H9 (cell line): ENCODE data around the gene PPP3CA. TPM values are rescaled to one million over a fixed set of nuclear protein-coding genes. Genes with fewer than 3 reads are reported as not detected.

ENCODE experiments used
- DNase-seq: peaks from one replicate; pipeline ENCODE4 v3.0.0-alpha.2; 2017
- H2AFZ ChIP-seq: one replicate; pipeline ENCODE4 v1.6.1; 2013; ENCODE audit warnings: mild to moderate bottlenecking, low read length, control low read depth, moderate library complexity
- H2AK5ac ChIP-seq: 2 replicates; pipeline ENCODE4 v1.6.1; 2013; ENCODE audit warnings: low read length, control low read depth, mixed read lengths; ENCODE audit not compliant: insufficient read length
- H2BK120ac ChIP-seq: one replicate; pipeline ENCODE4 v1.6.1; 2013; ENCODE audit warnings: low read depth, mild to moderate bottlenecking, low read length, control low read depth, inconsistent platforms; ENCODE audit not compliant: poor library complexity, severe bottlenecking
- H2BK12ac ChIP-seq: 2 replicates; pipeline ENCODE4 v1.6.1; 2013; ENCODE audit warnings: low read length, control low read depth, mixed read lengths, low read depth; ENCODE audit not compliant: insufficient read length
- H2BK15ac ChIP-seq: 2 replicates; pipeline ENCODE4 v1.6.1; 2013; ENCODE audit warnings: low read depth, low read length, control low read depth
- H2BK20ac ChIP-seq: one replicate; pipeline ENCODE4 v1.6.1; 2013; ENCODE audit warnings: low read depth, mild to moderate bottlenecking, low read length, control low read depth, inconsistent platforms; ENCODE audit not compliant: poor library complexity, severe bottlenecking
- H2BK5ac ChIP-seq: 2 replicates; pipeline ENCODE4 v1.6.1; 2013; ENCODE audit warnings: low read length, control low read depth, mixed read lengths; ENCODE audit not compliant: insufficient read length
- H3K14ac ChIP-seq: 2 replicates; pipeline ENCODE4 v1.6.1; 2013; ENCODE audit warnings: low read length, control low read depth; ENCODE audit not compliant: insufficient read depth
- H3K18ac ChIP-seq: 2 replicates; pipeline ENCODE4 v1.6.1; 2013; ENCODE audit warnings: low read depth, mild to moderate bottlenecking, mixed read lengths, low read length, control low read depth; ENCODE audit not compliant: insufficient read length
- H3K23ac ChIP-seq: 2 replicates; pipeline ENCODE4 v1.6.1; 2013; ENCODE audit warnings: low read length, control low read depth, mixed read lengths, low read depth; ENCODE audit not compliant: insufficient read length
- H3K23me2 ChIP-seq: 2 replicates; pipeline ENCODE4 v1.6.1; 2013; ENCODE audit warnings: low read depth, mild to moderate bottlenecking, mixed read lengths, low read length, control low read depth; ENCODE audit not compliant: insufficient read length, poor library complexity, severe bottlenecking
- H3K27ac ChIP-seq: 2 replicates; pipeline ENCODE4 v1.5.1; 2013; ENCODE audit warnings: low read length, control low read depth, mixed read lengths, low read depth; ENCODE audit not compliant: insufficient read length
- H3K27me3 ChIP-seq: 2 replicates; pipeline ENCODE4 v1.6.1; 2013; ENCODE audit warnings: low read length, control low read depth, inconsistent platforms; ENCODE audit not compliant: insufficient read depth
- H3K4ac ChIP-seq: 2 replicates; pipeline ENCODE4 v1.6.1; 2013; ENCODE audit warnings: low read depth, mild to moderate bottlenecking, control low read depth, inconsistent platforms, low read length, moderate library complexity
- H3K4me1 ChIP-seq: 2 replicates; pipeline ENCODE4 v1.6.1; 2013; ENCODE audit warnings: low read length, control low read depth, inconsistent platforms; ENCODE audit not compliant: insufficient read depth
- H3K4me2 ChIP-seq: 2 replicates; pipeline ENCODE4 v1.6.1; 2013; ENCODE audit warnings: low read length, control low read depth, mixed read lengths; ENCODE audit not compliant: insufficient read length, insufficient read depth
- H3K56ac ChIP-seq: 2 replicates; pipeline ENCODE4 v1.6.1; 2013; ENCODE audit warnings: low read depth, mild to moderate bottlenecking, mixed read lengths, low read length, control low read depth; ENCODE audit not compliant: insufficient read length
- H3K79me1 ChIP-seq: 2 replicates; pipeline ENCODE4 v1.6.1; 2013; ENCODE audit warnings: low read depth, mild to moderate bottlenecking, moderate library complexity, low read length, control low read depth, inconsistent platforms; ENCODE audit not compliant: insufficient read depth, poor library complexity, severe bottlenecking
- H3K79me2 ChIP-seq: 2 replicates; pipeline ENCODE4 v1.6.1; 2013; ENCODE audit warnings: low read length, control low read depth, inconsistent platforms; ENCODE audit not compliant: insufficient read depth
- H3K9ac ChIP-seq: 2 replicates; pipeline ENCODE4 v1.6.1; 2013; ENCODE audit warnings: low read length, control low read depth, mixed read lengths; ENCODE audit not compliant: insufficient read length; ENCODE audit errors: extremely low read depth
- H3K9me3 ChIP-seq: one replicate; pipeline ENCODE4 v1.6.1; 2013; ENCODE audit warnings: low read depth, low read length, inconsistent platforms; ENCODE audit not compliant: control insufficient read depth
- H3T11ph ChIP-seq: one replicate; pipeline ENCODE4 v1.6.1; 2013; ENCODE audit warnings: mild to moderate bottlenecking, low read length, control low read depth, inconsistent platforms
- H4K20me1 ChIP-seq: one replicate; pipeline ENCODE4 v1.6.1; 2013; ENCODE audit not compliant: control insufficient read depth, insufficient read length, insufficient read depth
- H4K5ac ChIP-seq: 2 replicates; pipeline ENCODE4 v1.6.1; 2013; ENCODE audit warnings: low read depth, mild to moderate bottlenecking, mixed read lengths, low read length, control low read depth; ENCODE audit not compliant: insufficient read length
- H4K8ac ChIP-seq: replicated peaks from 2 replicates; pipeline ENCODE4 v1.6.1; 2013; ENCODE audit warnings: low read length, control low read depth, mixed read lengths, low read depth; ENCODE audit not compliant: insufficient read length
- H4K91ac ChIP-seq: 2 replicates; pipeline ENCODE4 v1.6.1; 2013; ENCODE audit warnings: low read depth, mild to moderate bottlenecking, moderate library complexity, mixed read lengths, low read length, control low read depth; ENCODE audit not compliant: insufficient read length
- H3K27ac Mint-ChIP-seq, 3 experiments: 2 replicates in 2 of 3; 3 replicates in 1 of 3; pipeline ENCODE4 v1.8.0; 2020 to 2021; ENCODE audit warnings: mixed read lengths in 3 of 3, mild to moderate bottlenecking in 1 of 3, moderate library complexity in 1 of 3
- H3K27me3 Mint-ChIP-seq: 2 replicates; pipeline ENCODE4 v1.8.0; 2021; ENCODE audit warnings: low read depth, mild to moderate bottlenecking, moderate library complexity, mixed read lengths
- H3K36me3 Mint-ChIP-seq, 3 experiments: 2 replicates in 2 of 3; 3 replicates in 1 of 3; pipeline ENCODE4 v1.8.0; 2020 to 2021; ENCODE audit warnings: low read depth in 3 of 3, mixed read lengths in 3 of 3; ENCODE audit not compliant: insufficient read depth in 1 of 3
- H3K4me1 Mint-ChIP-seq, 2 experiments: 2 replicates each; pipeline ENCODE4 v1.8.0; 2020; ENCODE audit warnings: mixed read lengths in 2 of 2
- H3K4me3 Mint-ChIP-seq, 2 experiments: 2 replicates in 1 of 2; 3 replicates in 1 of 2; pipeline ENCODE4 v1.8.0; 2020 to 2021; ENCODE audit warnings: mild to moderate bottlenecking in 2 of 2, mixed read lengths in 2 of 2, moderate library complexity in 1 of 2
- H3K9me3 Mint-ChIP-seq, 2 experiments: 2 replicates in 1 of 2; 3 replicates in 1 of 2; pipeline ENCODE4 v1.8.0; 2020; ENCODE audit warnings: mild to moderate bottlenecking in 2 of 2, mixed read lengths in 2 of 2, moderate library complexity in 1 of 2
- WGBS: extraction: QIAGEN DNeasy Blood & Tissue Kit; methylation state at CpG from one replicate; pipeline ENCODE4 v1.1.7; 2013; ENCODE audit warnings: missing lambda C conversion rate, low lambda C conversion rate, mixed read lengths; ENCODE audit not compliant: insufficient read length; ENCODE audit errors: extremely low coverage; 5-methylcytosine and 5-hydroxymethylcytosine counted together
- total RNA-seq: library from RNA; stranded (reverse); gene quantifications from 2 replicates; pipeline ENCODE4 v1.2.1, GENCODE V29; 2021
- TF ChIP-seq, protein P1 (sequence below): fragments of 200-600 bp; sonication (generic); conservative IDR thresholded peaks from 3 replicates; pipeline ENCODE4 v1.8.0; 2021; ENCODE audit warnings: antibody characterized with exemption, mild to moderate bottlenecking

PPP3CA gene
- total RNA-seq, 1 experiment from 2014 or later, result 16.8 TPM

DNA sequence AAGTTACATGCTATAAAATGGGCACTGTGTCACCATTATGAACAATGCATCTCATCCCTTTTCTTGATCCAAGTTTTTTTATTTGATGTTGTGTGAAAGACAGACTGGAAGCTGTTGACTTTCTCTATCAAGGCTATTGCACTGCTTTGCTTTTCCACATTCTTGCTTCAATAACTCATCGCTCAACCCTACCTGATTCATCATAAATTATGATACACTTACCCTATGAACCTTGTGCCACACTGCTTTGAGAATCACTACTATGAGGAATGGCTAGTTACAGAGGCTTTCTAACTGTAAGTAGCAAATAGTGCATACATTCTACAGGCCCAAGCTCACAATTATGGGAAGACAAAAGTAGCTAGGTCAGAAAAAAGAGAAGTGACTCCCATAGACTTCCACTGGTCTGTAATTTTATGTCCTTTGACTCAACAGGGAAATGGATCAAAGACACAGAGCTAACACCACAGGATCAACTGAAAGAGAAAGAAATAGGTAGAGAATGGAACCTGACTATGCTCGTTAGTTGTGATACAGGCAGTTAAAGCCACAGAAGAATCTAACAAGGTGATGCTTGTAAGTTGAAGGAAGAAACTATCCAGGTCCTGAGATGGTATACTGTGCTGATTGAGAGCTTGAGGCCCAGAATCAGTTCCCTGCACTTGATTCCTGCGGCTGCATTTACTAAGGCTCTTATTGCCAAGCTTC is 163.5 kb downstream of the PPP3CA start:
- Histone ChIP-seq H2BK120ac (no peak overlapping the region), H3K27ac (no peak overlapping the region)

More for the DNA sequence above, 163.5 kb downstream of the PPP3CA start:
- Histone ChIP-seq H2BK5ac (no peak overlapping the region), H3K18ac (no peak overlapping the region), H3K9me3 (peaks cover 13% of the 10 kb centered on the region), H3K9ac (no peak overlapping the region), H3T11ph (no peak overlapping the region), H3K27me3 (no peaks in the 10 kb centered on the region), H2AK5ac (no peak overlapping the region), H3K23me2 (no peaks in the 10 kb centered on the region), H4K20me1 (no peaks in the 10 kb centered on the region), H3K4me2 (no peak overlapping the region), H2BK12ac (no peak overlapping the region), H4K8ac (no peak overlapping the region), H3K4me1 (no peaks in the 10 kb centered on the region; the same call in 1 of the 2 replicates), H3K79me1 (no peaks in the 10 kb centered on the region), H3K14ac (no peak overlapping the region), H4K5ac (no peak overlapping the region), H2AFZ (no peak overlapping the region), H3K56ac (no peak overlapping the region), H3K23ac (no peak overlapping the region), H3K79me2 (no peaks in the 10 kb centered on the region), H2BK20ac (no peak overlapping the region), H2BK15ac (no peak overlapping the region), H3K4ac (no peak overlapping the region), H4K91ac (no peak overlapping the region)
- no peak for DNase-seq
- no CpG with 5 or more reads among the region's 3 CpGs for WGBS
- Mint-ChIP-seq H3K36me3 (peaks cover 13 to 22% (median 20%) of the 10 kb centered on the region in 3 experiments), H3K27me3 (no peaks in the 10 kb centered on the region), H3K9me3 (peaks cover 13 to 15% of the 10 kb centered on the region in 2 experiments), H3K4me3 (no peak overlapping the region), H3K4me1 (peaks cover 11 to 17% of the 10 kb centered on the region in 2 experiments), H3K27ac (no peak overlapping the region)
- TF ChIP-seq, protein P1, sequence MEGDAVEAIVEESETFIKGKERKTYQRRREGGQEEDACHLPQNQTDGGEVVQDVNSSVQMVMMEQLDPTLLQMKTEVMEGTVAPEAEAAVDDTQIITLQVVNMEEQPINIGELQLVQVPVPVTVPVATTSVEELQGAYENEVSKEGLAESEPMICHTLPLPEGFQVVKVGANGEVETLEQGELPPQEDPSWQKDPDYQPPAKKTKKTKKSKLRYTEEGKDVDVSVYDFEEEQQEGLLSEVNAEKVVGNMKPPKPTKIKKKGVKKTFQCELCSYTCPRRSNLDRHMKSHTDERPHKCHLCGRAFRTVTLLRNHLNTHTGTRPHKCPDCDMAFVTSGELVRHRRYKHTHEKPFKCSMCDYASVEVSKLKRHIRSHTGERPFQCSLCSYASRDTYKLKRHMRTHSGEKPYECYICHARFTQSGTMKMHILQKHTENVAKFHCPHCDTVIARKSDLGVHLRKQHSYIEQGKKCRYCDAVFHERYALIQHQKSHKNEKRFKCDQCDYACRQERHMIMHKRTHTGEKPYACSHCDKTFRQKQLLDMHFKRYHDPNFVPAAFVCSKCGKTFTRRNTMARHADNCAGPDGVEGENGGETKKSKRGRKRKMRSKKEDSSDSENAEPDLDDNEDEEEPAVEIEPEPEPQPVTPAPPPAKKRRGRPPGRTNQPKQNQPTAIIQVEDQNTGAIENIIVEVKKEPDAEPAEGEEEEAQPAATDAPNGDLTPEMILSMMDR, result no peak
